Mucosa of descending colon (tissue), 3 donors: ENCODE measurements around the gene KDM4C. TPM values are rescaled to one million over a fixed set of nuclear protein-coding genes. Genes with fewer than 3 reads are reported as not detected.

Experiments used
- ATAC-seq: fragments of 200-7000 bp; cut with Tn5 transposase; one replicate; pipeline ENCODE4 v1.9.1; 2020; ENCODE audit warnings: mild to moderate bottlenecking, moderate library complexity
- DNase-seq, 3 donors: peaks; one replicate each; pipeline ENCODE4 v3.0.0-alpha.2; 2020
- H3K36me3 ChIP-seq: fragments of 200-600 bp; one replicate; pipeline ENCODE4 v1.8.0; 2021; ENCODE audit warnings: low read depth, mild to moderate bottlenecking
- H3K4me1 ChIP-seq: fragments of 200-600 bp; one replicate; pipeline ENCODE4 v1.8.0; 2021; ENCODE audit warnings: low read depth, mild to moderate bottlenecking
- H3K4me3 ChIP-seq: fragments of 200-600 bp; one replicate; pipeline ENCODE4 v1.8.0; 2021; ENCODE audit warnings: mild to moderate bottlenecking
- H3K9me3 ChIP-seq: fragments of 200-600 bp; one replicate; pipeline ENCODE4 v1.8.0; 2021; ENCODE audit warnings: mild to moderate bottlenecking
- intact Hi-C, 2 donors: fragments of 100-400 bp; cut with DNase I in 1 of 2; cut with micrococcal nuclease in 1 of 2; formaldehyde crosslinking; loops; one replicate each; pipeline versions ENCODE4 v1.11.0 to v1.11.1; 2022; cut with DNase I, micrococcal nuclease
- total RNA-seq, 3 donors: library from RNA; stranded (reverse); fragmentation: NEBNext Ultra II Directional in 2 of 3; extraction: Animal tissue kit (Norgen Biotek cat#: 25700) in 2 of 3; gene quantifications; one replicate each; pipeline versions ENCODE4 v1.2.1 to v1.2.4, GENCODE V29; 2021 to 2023
- TF ChIP-seq, protein P1 (sequence below): fragments of 200-600 bp; IDR thresholded peaks from one replicate; pipeline ENCODE4 v1.8.0; 2022; ENCODE audit warnings: antibody characterized with exemption, mild to moderate bottlenecking
- donor health status: DM: no; HTN: no; CAD: no; lungs with moderate emphysema.
- donor health status: DM: no; HTN: no; CAD: no.
- donor health status: DM: no; HTN: yes; CAD: no.

Gene KDM4C
- total RNA-seq, 3 donors from 2014 or later, result 44.6 to 74.9 (median 50.9) TPM

- no peaks in the 10 kb centered on the region for H3K36me3 ChIP-seq
- intact Hi-C loops, result no loop called here
- TF ChIP-seq, protein P1, sequence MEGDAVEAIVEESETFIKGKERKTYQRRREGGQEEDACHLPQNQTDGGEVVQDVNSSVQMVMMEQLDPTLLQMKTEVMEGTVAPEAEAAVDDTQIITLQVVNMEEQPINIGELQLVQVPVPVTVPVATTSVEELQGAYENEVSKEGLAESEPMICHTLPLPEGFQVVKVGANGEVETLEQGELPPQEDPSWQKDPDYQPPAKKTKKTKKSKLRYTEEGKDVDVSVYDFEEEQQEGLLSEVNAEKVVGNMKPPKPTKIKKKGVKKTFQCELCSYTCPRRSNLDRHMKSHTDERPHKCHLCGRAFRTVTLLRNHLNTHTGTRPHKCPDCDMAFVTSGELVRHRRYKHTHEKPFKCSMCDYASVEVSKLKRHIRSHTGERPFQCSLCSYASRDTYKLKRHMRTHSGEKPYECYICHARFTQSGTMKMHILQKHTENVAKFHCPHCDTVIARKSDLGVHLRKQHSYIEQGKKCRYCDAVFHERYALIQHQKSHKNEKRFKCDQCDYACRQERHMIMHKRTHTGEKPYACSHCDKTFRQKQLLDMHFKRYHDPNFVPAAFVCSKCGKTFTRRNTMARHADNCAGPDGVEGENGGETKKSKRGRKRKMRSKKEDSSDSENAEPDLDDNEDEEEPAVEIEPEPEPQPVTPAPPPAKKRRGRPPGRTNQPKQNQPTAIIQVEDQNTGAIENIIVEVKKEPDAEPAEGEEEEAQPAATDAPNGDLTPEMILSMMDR, result no peak
- H3K4me3 ChIP-seq, result peak overlapping the region; percentile 11
- peak; percentile 89 for ATAC-seq
- no peaks in the 10 kb centered on the region for H3K9me3 ChIP-seq
- H3K4me1 ChIP-seq, result peaks cover 6% of the 10 kb centered on the region
- DNase-seq, result peak; percentile 84 to 90 (median 84)
Measured at GRCh38 chr9:6715755-6716643, 41.8 kb upstream of the KDM4C start.

DNA sequence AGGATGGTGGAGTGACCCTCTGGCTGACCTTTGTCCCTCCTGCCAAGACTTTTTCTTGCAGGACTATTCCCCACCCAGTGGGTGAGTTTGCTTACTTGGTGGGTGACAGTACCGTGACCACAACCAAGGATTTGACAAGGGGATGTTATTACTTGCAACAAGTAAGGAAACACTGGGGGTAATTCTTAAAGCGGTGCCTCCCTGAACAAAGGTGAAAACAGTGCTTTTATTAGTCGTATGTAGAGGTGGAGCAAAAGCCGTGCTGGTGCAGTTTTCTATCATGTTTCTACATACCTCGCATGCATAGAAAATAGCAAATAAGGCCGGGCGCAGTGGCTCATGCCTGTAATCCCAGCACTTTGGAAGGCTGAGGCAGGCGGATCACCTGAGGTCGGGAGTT, 41.0 kb upstream of the KDM4C start:
- no peaks in the 10 kb centered on the region for H3K36me3 ChIP-seq
- peak; percentile 21 for ATAC-seq
- no peaks in the 10 kb centered on the region for H3K9me3 ChIP-seq
- intact Hi-C loops, result no loop called here
- peak in 1 of 3 donors; percentile 36 for DNase-seq
- TF ChIP-seq, protein P1, result no peak
- H3K4me1 ChIP-seq, result peaks cover 6% of the 10 kb centered on the region
- no peak overlapping the region for H3K4me3 ChIP-seq

- intact Hi-C loops, result no loop called here
- DNase-seq, result no peak
- Histone ChIP-seq H3K4me1 (no peaks in the 10 kb centered on the region), H3K4me3 (no peak overlapping the region), H3K9me3 (no peaks in the 10 kb centered on the region), H3K36me3 (no peaks in the 10 kb centered on the region)
- no peak for ATAC-seq
- TF ChIP-seq, protein P1, result no peak
Measured at GRCh38 chr9:6723881-6724420, 33.8 kb upstream of the KDM4C start.

DNA sequence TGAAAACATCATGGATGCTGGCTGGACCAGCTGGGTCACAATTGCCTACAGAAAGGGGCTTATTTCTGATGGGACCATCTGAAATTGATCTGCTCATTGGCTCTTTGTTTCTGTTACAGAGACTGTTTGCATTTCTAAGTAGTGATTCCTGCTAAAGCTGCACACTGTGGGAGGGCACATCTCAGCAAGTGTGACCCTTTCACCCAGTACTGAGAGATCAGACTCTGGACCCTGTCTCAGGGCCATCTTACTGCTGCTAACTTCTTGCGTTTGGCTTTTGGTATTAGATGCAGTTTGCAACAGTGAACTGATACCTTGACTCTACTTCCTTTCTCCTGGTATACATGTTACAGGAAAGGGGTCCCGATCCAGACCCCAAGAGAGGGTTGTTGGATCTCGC, 24.5 kb upstream of the KDM4C start:
- no peaks in the 10 kb centered on the region for H3K4me1 ChIP-seq
- no peaks in the 10 kb centered on the region for H3K9me3 ChIP-seq
- no peak overlapping the region for H3K4me3 ChIP-seq
- TF ChIP-seq, protein P1, result no peak
- H3K36me3 ChIP-seq, result no peaks in the 10 kb centered on the region
- ATAC-seq, result no peak
- intact Hi-C loops, result no loop called here
- DNase-seq, result no peak

DNA sequence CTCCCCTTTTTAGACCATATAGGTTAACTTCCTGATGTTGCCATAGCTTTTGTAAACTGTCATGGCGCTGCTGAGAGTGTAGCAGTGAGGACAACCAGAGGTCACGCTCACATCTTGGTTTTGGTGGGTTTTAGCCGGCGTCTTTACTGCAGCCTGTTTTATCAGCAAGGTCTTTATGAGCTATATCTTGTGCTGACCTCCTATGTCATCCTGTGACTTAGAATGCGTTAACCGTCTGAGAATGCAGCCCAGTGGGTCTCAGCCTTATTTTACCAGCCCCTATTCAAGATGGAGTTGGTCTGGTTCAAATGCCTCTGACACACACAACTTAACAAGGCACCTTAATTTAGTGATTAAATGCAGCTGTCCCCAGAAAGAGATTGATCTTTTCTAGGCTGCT, 23.9 kb upstream of the KDM4C start:
- DNase-seq, result no peak
- Histone ChIP-seq H3K4me1 (no peaks in the 10 kb centered on the region), H3K4me3 (no peak overlapping the region), H3K9me3 (no peaks in the 10 kb centered on the region), H3K36me3 (no peaks in the 10 kb centered on the region)
- TF ChIP-seq, protein P1, result no peak
- no peak for ATAC-seq
- intact Hi-C loops, result no loop called here
